Left ventricle myocardium inferior (tissue), 1 donor: ENCODE measurements around the gene FBXO5. TPM values are rescaled to one million over a fixed set of nuclear protein-coding genes. Genes with fewer than 3 reads are reported as not detected.
"Not testable (repeated sequence)": the region's sequence is repeated elsewhere in the genome, so short reads cannot be mapped to it uniquely, and the experiment has no call there.

Experiments
- DNase-seq: peaks from one replicate; pipeline ENCODE4 v3.0.0-alpha.2; 2020
- H3K27ac ChIP-seq: fragments of 200-600 bp; replicated peaks from 2 replicates; pipeline ENCODE4 v1.8.0; 2021
- H3K27me3 ChIP-seq: fragments of 200-600 bp; 2 replicates; pipeline ENCODE4 v1.8.0; 2021; ENCODE audit warnings: low read depth
- H3K36me3 ChIP-seq: fragments of 200-600 bp; 2 replicates; pipeline ENCODE4 v1.8.0; 2021
- H3K4me1 ChIP-seq: fragments of 200-600 bp; 2 replicates; pipeline ENCODE4 v1.8.0; 2021
- H3K4me3 ChIP-seq: fragments of 200-600 bp; 2 replicates; pipeline ENCODE4 v1.8.0; 2021; ENCODE audit warnings: mild to moderate bottlenecking, moderate library complexity
- H3K9me3 ChIP-seq: fragments of 200-600 bp; replicated peaks from 2 replicates; pipeline ENCODE4 v1.8.0; 2021
- CTCF ChIP-seq: fragments of 200-600 bp; IDR thresholded peaks from 2 replicates; pipeline ENCODE4 v1.8.0; 2021; ENCODE audit warnings: antibody characterized with exemption, mild to moderate bottlenecking, borderline replicate concordance
- intact Hi-C: fragments of 100-400 bp; cut with micrococcal nuclease; formaldehyde crosslinking; loops from one replicate; pipeline ENCODE4 v1.11.0; 2022
- total RNA-seq: library from RNA; stranded (reverse); fragmentation: NEBNext Ultra II Directional; extraction: Animal tissue kit (Norgen Biotek cat#: 25700); gene quantifications from one replicate; pipeline ENCODE4 v1.2.1, GENCODE V29; 2021
- donor health status: DM: no; HTN: yes; CAD: no; lungs with severe emphysema.

FBXO5 gene
- total RNA-seq, 1 donor from 2014 or later, result 1.6 TPM

- intact Hi-C loops, result no loop called here
- Histone ChIP-seq H3K27me3 (no peaks in the 10 kb centered on the region), H3K4me1 (peaks cover 63% of the 10 kb centered on the region)
Measured at GRCh38 chr6:153002613-153003365, 19.9 kb upstream of the FBXO5 start, which contains the start of gene MTRF1L. MTRF1L (minus strand) TSS chr6:153002709; CDS start chr6:153002685, 24 bp downstream.

GRCh38 chr6:153001767-153002612 lies 19.1 kb upstream of the FBXO5 start:
- Histone ChIP-seq H3K36me3 (peaks cover 16% of the 10 kb centered on the region), H3K27me3 (no peaks in the 10 kb centered on the region), H3K27ac (peak overlapping the region; percentile 96), H3K4me3 (peak overlapping the region; percentile 85), H3K9me3 (no peaks in the 10 kb centered on the region), H3K4me1 (peaks cover 70% of the 10 kb centered on the region)
- intact Hi-C loops, result no loop called here
- TF ChIP-seq CTCF, result no peak
- DNase-seq, result no peak

More at GRCh38 chr6:153002613-153003365, 19.9 kb upstream of the FBXO5 start, which contains the start of gene MTRF1L:
- H3K36me3 ChIP-seq, result peaks cover 8% of the 10 kb centered on the region
- TF ChIP-seq CTCF, result peak; percentile 18
- H3K9me3 ChIP-seq, result no peaks in the 10 kb centered on the region
- peak within 1 kb of the TSS; percentile 96 for H3K27ac ChIP-seq
- H3K4me3 ChIP-seq, result peak within 1 kb of the TSS; percentile 85
- DNase-seq, result peak; percentile 94

GRCh38 chr6:153000790-153001189 lies 17.9 kb upstream of the FBXO5 start:
- H3K9me3 ChIP-seq, DNase-seq, intact Hi-C loops, H3K27me3 ChIP-seq: not testable (repeated sequence)
- H3K4me1 ChIP-seq, result peaks cover 78% of the 10 kb centered on the region
- peaks cover 19% of the 10 kb centered on the region for H3K36me3 ChIP-seq
- H3K4me3 ChIP-seq, result peak overlapping the region; percentile 85
- H3K27ac ChIP-seq, result peak overlapping the region; percentile 96

GRCh38 chr6:153000243-153000642 lies 17.4 kb upstream of the FBXO5 start:
- Histone ChIP-seq H3K27ac (no peak overlapping the region), H3K4me1 (peaks cover 81% of the 10 kb centered on the region), H3K9me3 (no peaks in the 10 kb centered on the region), H3K27me3 (no peaks in the 10 kb centered on the region), H3K4me3 (peak overlapping the region; percentile 85), H3K36me3 (peaks cover 19% of the 10 kb centered on the region)
- no peak for TF ChIP-seq CTCF
- no peak for DNase-seq
- intact Hi-C loops, result no loop called here

- H3K27ac ChIP-seq, DNase-seq, H3K27me3 ChIP-seq, H3K9me3 ChIP-seq, intact Hi-C loops, H3K4me3 ChIP-seq: not testable (repeated sequence)
- peaks cover 83% of the 10 kb centered on the region for H3K4me1 ChIP-seq
- H3K36me3 ChIP-seq, result peaks cover 23% of the 10 kb centered on the region
Measured at GRCh38 chr6:152999538-152999937, 16.7 kb upstream of the FBXO5 start.

GRCh38 chr6:152993847-152994246 lies 11.0 kb upstream of the FBXO5 start:
- peaks cover 42% of the 10 kb centered on the region for H3K4me1 ChIP-seq
- intact Hi-C loops, result no loop called here
- no peaks in the 10 kb centered on the region for H3K27me3 ChIP-seq
- no peak for DNase-seq
- TF ChIP-seq CTCF, result no peak
- H3K4me3 ChIP-seq, result no peak overlapping the region
- no peaks in the 10 kb centered on the region for H3K9me3 ChIP-seq
- no peak overlapping the region for H3K27ac ChIP-seq
- H3K36me3 ChIP-seq, result peaks cover 74% of the 10 kb centered on the region
